Activated CD8-positive, alpha-beta T cell treated with anti-CD3 and anti-CD28 coated beads for 36 hours (primary cell): ENCODE data around the gene FOXL3. TPM values are rescaled to one million over a fixed set of nuclear protein-coding genes. Genes with fewer than 3 reads are reported as not detected.

Experiments used
- ATAC-seq: fragments of 200-7000 bp; cut with Tn5 transposase; one replicate; pipeline ENCODE4 v1.10.0; 2021; ENCODE audit warnings: mild to moderate bottlenecking, moderate library complexity
- CTCF ChIA-PET: fragments of 350-600 bp; sonication (Branson Sonifier 250); formaldehyde crosslinking; loops from one replicate; lab custom pipeline; 2021; ENCODE audit warnings: antibody characterized with exemption; lab: Charles Lee
- POLR2A ChIA-PET: fragments of 350-600 bp; sonication (Branson Sonifier 250); formaldehyde crosslinking; loops from one replicate; lab custom pipeline; 2021; ENCODE audit warnings: antibody characterized with exemption; lab: Charles Lee
- DNase-seq: peaks from one replicate; pipeline ENCODE4 v3.0.0-alpha.2; 2020
- H3K27ac Mint-ChIP-seq: one replicate; pipeline ENCODE4 v1.8.0; 2021; ENCODE audit warnings: mild to moderate bottlenecking, mixed read lengths
- H3K27me3 Mint-ChIP-seq: one replicate; pipeline ENCODE4 v1.8.0; 2021; ENCODE audit warnings: mixed read lengths
- H3K36me3 Mint-ChIP-seq: one replicate; pipeline ENCODE4 v1.8.0; 2021; ENCODE audit warnings: low read depth, mixed read lengths
- H3K4me1 Mint-ChIP-seq: one replicate; pipeline ENCODE4 v1.8.0; 2021; ENCODE audit warnings: low read depth, mixed read lengths
- H3K4me3 Mint-ChIP-seq: one replicate; pipeline ENCODE4 v1.8.0; 2021; ENCODE audit warnings: mild to moderate bottlenecking, moderate library complexity, mixed read lengths
- H3K9me3 Mint-ChIP-seq: one replicate; pipeline ENCODE4 v1.8.0; 2021; ENCODE audit warnings: mixed read lengths
- intact Hi-C: fragments of 100-400 bp; cut with micrococcal nuclease; formaldehyde crosslinking; loops from one replicate; pipeline ENCODE4 v1.10.0; 2022
- total RNA-seq, 2 experiments: library from RNA; stranded (reverse); gene quantifications; one replicate each; pipeline ENCODE4 v1.2.3, GENCODE V29; 2021
- TF ChIP-seq, protein P1 (sequence below): fragments of 200-600 bp; IDR thresholded peaks from one replicate; pipeline ENCODE4 v1.8.0; 2022; ENCODE audit warnings: antibody characterized with exemption, mild to moderate bottlenecking

The FOXL3 gene
- total RNA-seq, 2 experiments from 2014 or later, result not detected

DNA sequence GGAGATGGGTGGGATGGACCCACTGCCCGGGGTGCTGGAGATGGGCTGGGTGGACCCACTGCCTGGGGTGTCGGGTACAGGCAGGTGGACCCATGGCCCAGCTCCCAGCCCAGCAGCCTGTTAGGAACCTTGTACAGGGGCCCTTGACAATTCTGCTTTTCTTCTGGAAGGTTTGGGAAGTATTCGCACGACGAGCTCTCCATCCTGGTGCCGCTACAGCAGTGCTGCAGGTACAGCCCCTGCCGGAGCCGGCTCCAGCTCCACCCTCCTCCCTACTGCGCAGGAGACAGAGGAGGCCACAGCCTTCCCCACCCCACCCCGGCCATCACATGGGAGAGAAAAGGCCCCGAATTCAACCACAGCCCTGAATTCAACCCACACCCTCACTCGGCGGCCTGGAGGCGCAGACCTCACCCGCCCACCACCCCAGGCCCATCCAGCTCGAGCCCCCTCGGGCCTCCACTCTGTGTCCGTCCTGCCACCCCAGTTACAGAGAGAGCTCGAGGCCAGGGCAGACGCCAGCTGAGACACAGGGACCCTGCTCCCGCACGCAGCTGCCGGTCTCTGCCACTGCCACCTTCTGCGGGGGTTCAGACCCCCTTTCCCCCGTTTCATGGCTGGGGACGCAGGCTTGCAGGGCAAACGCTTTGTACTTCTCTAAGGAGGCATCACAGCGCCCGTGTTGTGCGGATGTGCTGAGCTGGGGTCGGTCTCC, 31.3 kb upstream of the FOXL3 start:
- Mint-ChIP-seq H3K9me3 (peaks cover 3% of the 10 kb centered on the region), H3K4me1 (peaks cover 2% of the 10 kb centered on the region), H3K27ac (no peak overlapping the region), H3K4me3 (no peak overlapping the region), H3K36me3 (no peaks in the 10 kb centered on the region), H3K27me3 (no peaks in the 10 kb centered on the region)
- ChIA-PET CTCF (no interaction called here), POLR2A (no interaction called here)
- DNase-seq (no peak), ATAC-seq (no peak)
- TF ChIP-seq, protein P1, sequence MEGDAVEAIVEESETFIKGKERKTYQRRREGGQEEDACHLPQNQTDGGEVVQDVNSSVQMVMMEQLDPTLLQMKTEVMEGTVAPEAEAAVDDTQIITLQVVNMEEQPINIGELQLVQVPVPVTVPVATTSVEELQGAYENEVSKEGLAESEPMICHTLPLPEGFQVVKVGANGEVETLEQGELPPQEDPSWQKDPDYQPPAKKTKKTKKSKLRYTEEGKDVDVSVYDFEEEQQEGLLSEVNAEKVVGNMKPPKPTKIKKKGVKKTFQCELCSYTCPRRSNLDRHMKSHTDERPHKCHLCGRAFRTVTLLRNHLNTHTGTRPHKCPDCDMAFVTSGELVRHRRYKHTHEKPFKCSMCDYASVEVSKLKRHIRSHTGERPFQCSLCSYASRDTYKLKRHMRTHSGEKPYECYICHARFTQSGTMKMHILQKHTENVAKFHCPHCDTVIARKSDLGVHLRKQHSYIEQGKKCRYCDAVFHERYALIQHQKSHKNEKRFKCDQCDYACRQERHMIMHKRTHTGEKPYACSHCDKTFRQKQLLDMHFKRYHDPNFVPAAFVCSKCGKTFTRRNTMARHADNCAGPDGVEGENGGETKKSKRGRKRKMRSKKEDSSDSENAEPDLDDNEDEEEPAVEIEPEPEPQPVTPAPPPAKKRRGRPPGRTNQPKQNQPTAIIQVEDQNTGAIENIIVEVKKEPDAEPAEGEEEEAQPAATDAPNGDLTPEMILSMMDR, result no peak
- intact Hi-C loops, result no loop called here

DNA sequence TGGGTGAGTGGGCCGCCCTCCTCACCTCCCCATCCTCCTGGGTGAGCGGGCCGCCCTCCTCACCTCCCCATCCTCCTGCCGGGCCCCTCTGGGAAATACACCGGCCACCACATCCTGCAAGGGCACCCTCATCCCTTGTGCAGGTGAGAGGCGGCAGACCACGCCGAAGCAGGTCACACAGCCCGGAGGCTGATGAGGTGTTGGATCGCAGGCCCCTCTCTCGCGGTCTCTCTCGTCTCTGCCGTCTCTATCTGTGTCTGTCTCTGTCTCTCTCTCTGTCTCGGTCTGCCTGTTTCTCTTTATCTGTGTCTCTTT, 30.8 kb upstream of the FOXL3 start:
- Mint-ChIP-seq H3K27ac (no peak overlapping the region), H3K27me3 (no peaks in the 10 kb centered on the region), H3K9me3 (peaks cover 3% of the 10 kb centered on the region), H3K4me1 (peaks cover 2% of the 10 kb centered on the region), H3K36me3 (no peaks in the 10 kb centered on the region), H3K4me3 (no peak overlapping the region)
- TF ChIP-seq, protein P1, result no peak
- ChIA-PET CTCF (no interaction called here), POLR2A (no interaction called here)
- ATAC-seq (no peak), DNase-seq (no peak)
- intact Hi-C loops, result no loop called here

DNA sequence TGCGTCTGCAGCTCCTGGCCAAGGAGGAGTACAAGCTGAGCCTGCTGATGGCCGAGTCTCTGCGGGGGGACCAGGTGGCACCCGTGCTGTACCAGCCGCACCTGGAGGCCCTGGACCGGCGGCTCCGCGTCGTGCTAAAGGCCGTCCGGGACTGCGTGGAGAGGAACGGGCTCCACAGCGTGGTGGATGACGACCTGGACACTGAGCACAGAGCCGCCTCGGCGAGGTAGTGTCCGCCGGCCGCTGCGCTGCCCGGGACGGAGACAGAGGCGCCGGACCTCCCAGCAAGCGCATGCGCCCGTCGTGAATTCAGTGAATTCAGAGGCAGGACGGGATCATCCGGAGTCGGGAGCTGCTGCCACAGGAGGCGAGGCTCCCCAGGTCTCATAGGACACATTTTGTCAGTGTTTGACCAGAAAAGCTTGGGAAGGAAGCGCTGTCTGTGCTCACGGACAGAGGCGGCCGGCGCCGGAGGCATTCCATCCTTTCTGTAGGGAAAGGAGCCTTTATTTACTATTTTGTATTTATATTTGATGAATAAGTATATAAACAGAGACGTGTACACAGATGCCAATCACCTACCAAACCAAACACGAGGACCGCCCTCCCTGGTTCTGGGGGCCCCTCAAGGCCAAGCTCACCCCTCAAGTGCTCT, 30.1 kb upstream of the FOXL3 start:
- Mint-ChIP-seq H3K36me3 (no peaks in the 10 kb centered on the region), H3K4me1 (peaks cover 2% of the 10 kb centered on the region), H3K27ac (no peak overlapping the region), H3K9me3 (peaks cover 3% of the 10 kb centered on the region), H3K27me3 (no peaks in the 10 kb centered on the region), H3K4me3 (no peak overlapping the region)
- TF ChIP-seq, protein P1, result no peak
- DNase-seq (no peak), ATAC-seq (no peak)
- ChIA-PET POLR2A (no interaction called here), CTCF (no interaction called here)
- intact Hi-C loops, result no loop called here

DNA sequence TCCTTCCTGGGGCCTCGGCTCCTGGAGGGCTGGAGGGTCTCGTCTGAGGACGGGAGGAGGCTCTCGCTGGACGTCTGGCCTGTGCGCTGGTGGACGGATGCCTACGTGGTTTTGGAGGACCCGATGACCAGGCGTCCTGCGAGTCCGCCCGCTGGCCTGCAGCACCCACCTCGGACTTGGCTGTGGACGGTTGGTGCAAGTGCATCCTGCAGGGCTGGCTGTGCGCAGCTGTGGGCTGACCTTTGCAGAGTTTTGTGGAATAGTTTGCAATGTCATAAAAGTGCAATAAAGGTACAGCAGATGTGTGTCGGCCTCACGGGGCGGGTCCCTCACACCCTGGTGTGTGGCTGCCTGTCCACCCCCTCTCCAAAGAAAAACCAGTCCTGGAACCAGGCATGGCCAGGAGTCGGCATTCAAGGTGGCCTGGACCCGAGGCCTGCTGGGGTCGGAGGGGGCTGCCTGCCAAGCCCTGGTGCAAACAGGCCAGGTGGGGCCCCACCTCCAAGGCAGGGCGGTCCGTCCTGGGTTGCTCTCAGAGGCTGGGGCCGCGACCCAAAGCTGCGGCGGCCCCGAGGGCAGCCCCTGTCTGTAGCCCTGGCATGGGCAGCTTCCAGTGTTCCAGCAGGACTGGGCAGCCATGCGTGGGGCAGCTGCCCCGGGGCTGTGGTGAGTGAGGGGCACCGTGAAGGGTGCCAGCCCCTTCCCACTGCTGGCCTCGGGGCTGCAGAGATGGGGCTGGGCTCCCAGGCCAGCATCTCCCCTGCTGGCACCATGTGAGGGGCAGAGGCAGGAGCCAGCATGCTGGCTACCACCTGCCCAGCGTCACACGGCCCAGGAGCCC, 29.3 kb upstream of the FOXL3 start:
- H3K4me3 Mint-ChIP-seq, result no peak overlapping the region
- no peaks in the 10 kb centered on the region for H3K27me3 Mint-ChIP-seq
- no peak for DNase-seq
- intact Hi-C loops, result no loop called here
- no peaks in the 10 kb centered on the region for H3K36me3 Mint-ChIP-seq
- TF ChIP-seq, protein P1, result no peak
- POLR2A ChIA-PET, result no interaction called here
- CTCF ChIA-PET, result no interaction called here
- H3K27ac Mint-ChIP-seq, result no peak overlapping the region
- H3K9me3 Mint-ChIP-seq, result peaks cover 3% of the 10 kb centered on the region
- peaks cover 2% of the 10 kb centered on the region for H3K4me1 Mint-ChIP-seq
- no peak for ATAC-seq
